ENCODE measurements around the gene SLC26A9. TPM values are rescaled to one million over a fixed set of nuclear protein-coding genes. Genes with fewer than 3 reads are reported as not detected.

The SLC26A9 gene
- total and polyA plus RNA-seq, 10 of the 15 experiments (the other 5 are each of a cell fraction or from before 2014, with no cell fraction given): 0.09 to 0.40 (median 0.17) TPM

- TF ChIP-seq TCF3 (IDR thresholded peaks at IDR 0.05; ENCODE audit: borderline replicate concordance, insufficient read depth, low read depth, low read length): 0 out of 2 replicates have a peak, but pooled peaks have one; percentile 8
- no peak for TF ChIP-seq BMI1 (IDR thresholded peaks at IDR 0.05; ENCODE audit: borderline replicate concordance)
- no peak for TF ChIP-seq ETV6 (conservative IDR thresholded peaks at IDR 0.05 in 1 of 2, IDR thresholded peaks at IDR 0.05 in 1 of 2; ENCODE audit: borderline replicate concordance in 1 of 2, low read depth in 1 of 2)
- TF ChIP-seq SP1 (IDR thresholded peaks at IDR 0.05; ENCODE audit: low read depth, low read length): no peak
- no peak for TF ChIP-seq NR2C2 (IDR thresholded peaks at IDR 0.05; ENCODE audit: borderline replicate concordance, control insufficient read depth, insufficient read length, low read depth)
- no peak for TF ChIP-seq EGR1 (IDR thresholded peaks at IDR 0.05; ENCODE audit: borderline replicate concordance in 1 of 2, low read depth in 2 of 2, low read length in 2 of 2)
- TF ChIP-seq ZBTB4 (CRISPR knock-in tag; IDR thresholded peaks at IDR 0.05): no peak
Observed at GRCh38 chr1:205917466-205918238, 25.6 kb downstream of the SLC26A9 start (continued).
